ENCODE results near the gene SERPINB5.

The SERPINB5 gene

GRCh38 chr18:63553081-63553480, 76.3 kb downstream of the SERPINB5 start:
- Histone ChIP-seq H3F3A (ENCODE audit: insufficient read depth) (no peaks in the 10 kb centered on the region), H3K79me2 (ENCODE audit: insufficient read depth, low read length) (no peaks in the 10 kb centered on the region), H3K4me3 (ENCODE audit: insufficient read depth, low read length, poor library complexity, severe bottlenecking) (no peak overlapping the region), H3K9me2 (replicated peaks; ENCODE audit: insufficient read depth, low read length) (no peaks in the 10 kb centered on the region), H3K27ac (ENCODE audit: low read depth, low read length) (no peak overlapping the region), H3K9ac (ENCODE audit: low read length) (no peak overlapping the region), H4K20me1 (ENCODE audit: low read depth, low read length) (no peaks in the 10 kb centered on the region), H3K9me3 (ENCODE audit: insufficient read depth, low read length) (no peaks in the 10 kb centered on the region), H3K27me3 (ENCODE audit: low read length) (no peaks in the 10 kb centered on the region), H3K36me3 (ENCODE audit: low read length) (no peaks in the 10 kb centered on the region), H2AFZ (ENCODE audit: low read depth, low read length, severe bottlenecking) (no peak overlapping the region), H3K4me2 (ENCODE audit: low read depth, low read length, poor library complexity, severe bottlenecking) (no peak overlapping the region)
- TF ChIP-seq, protein P1, sequence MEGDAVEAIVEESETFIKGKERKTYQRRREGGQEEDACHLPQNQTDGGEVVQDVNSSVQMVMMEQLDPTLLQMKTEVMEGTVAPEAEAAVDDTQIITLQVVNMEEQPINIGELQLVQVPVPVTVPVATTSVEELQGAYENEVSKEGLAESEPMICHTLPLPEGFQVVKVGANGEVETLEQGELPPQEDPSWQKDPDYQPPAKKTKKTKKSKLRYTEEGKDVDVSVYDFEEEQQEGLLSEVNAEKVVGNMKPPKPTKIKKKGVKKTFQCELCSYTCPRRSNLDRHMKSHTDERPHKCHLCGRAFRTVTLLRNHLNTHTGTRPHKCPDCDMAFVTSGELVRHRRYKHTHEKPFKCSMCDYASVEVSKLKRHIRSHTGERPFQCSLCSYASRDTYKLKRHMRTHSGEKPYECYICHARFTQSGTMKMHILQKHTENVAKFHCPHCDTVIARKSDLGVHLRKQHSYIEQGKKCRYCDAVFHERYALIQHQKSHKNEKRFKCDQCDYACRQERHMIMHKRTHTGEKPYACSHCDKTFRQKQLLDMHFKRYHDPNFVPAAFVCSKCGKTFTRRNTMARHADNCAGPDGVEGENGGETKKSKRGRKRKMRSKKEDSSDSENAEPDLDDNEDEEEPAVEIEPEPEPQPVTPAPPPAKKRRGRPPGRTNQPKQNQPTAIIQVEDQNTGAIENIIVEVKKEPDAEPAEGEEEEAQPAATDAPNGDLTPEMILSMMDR (IDR thresholded peaks at IDR 0.05; ENCODE audit: insufficient read depth, low read length, poor library complexity, severe bottlenecking): no peak
- no peak for TF ChIP-seq EZH2phosphoT487 (conservative IDR thresholded peaks at IDR 0.05; ENCODE audit: low read length)

All from SU-DHL-6 (cell line).